HCT116 (cell line): ENCODE results near the gene CFAP119. TPM values are rescaled to one million over a fixed set of nuclear protein-coding genes. Genes with fewer than 3 reads are reported as not detected.

Experiments used
- ATAC-seq: fragments of 200-7000 bp; cut with Tn5 transposase; 2 replicates; pipeline ENCODE4 v1.9.1; 2020; ENCODE audit warnings: mild to moderate bottlenecking, moderate library complexity
- BruUV-seq: library from RNA; stranded (reverse); fragments of 400-500 nt; replicated peaks from 2 replicates; lab custom pipeline; 2021; lab: Mats Ljungman, UMichigan
- CTCF ChIA-PET: fragments of 300-600 bp; sonication (Branson Sonifier 250); formaldehyde crosslinking; loops from one replicate; lab custom pipeline; 2021; ENCODE audit warnings: antibody characterized with exemption; lab: Charles Lee
- POLR2A ChIA-PET: fragments of 300-600, 350-600 bp; sonication (Branson Sonifier 250); formaldehyde crosslinking; loops from one replicate; lab custom pipeline; 2021; ENCODE audit warnings: antibody characterized with exemption; lab: Charles Lee
- RAD21 ChIA-PET, 2 experiments: fragments of 300-600 bp; sonication (Branson Sonifier 250); formaldehyde crosslinking; loops; one replicate each; lab custom pipeline; 2023; ENCODE audit warnings: low total read pairs in 2 of 2; ENCODE audit not compliant: uncharacterized antibody in 2 of 2, unreplicated experiment in 2 of 2, low non-redundant PET in 1 of 2; lab: Charles Lee
- DNase-seq: peaks from one replicate; pipeline ENCODE4 v3.0.0-alpha.2; 2010; ENCODE audit warnings: low read depth, low spot score
- H2AFZ ChIP-seq: fragments of 200-600 bp; shearing (Covaris generic), sonication (generic); 2 replicates; pipeline ENCODE4 v1.6.1; 2017; ENCODE audit warnings: low read depth, mixed run types, mixed read lengths, antibody characterized with exemption, low read length; ENCODE audit not compliant: poor library complexity, severe bottlenecking
- H3K27ac ChIP-seq: 2 replicates; pipeline ENCODE4 v1.5.1; 2012; ENCODE audit warnings: low read depth, low read length
- H3K27me3 ChIP-seq: fragments of 200-600 bp; sonication (generic); 2 replicates; pipeline ENCODE4 v1.6.1; 2016; ENCODE audit warnings: mixed run types, low read length, mixed read lengths; ENCODE audit not compliant: insufficient read depth
- H3K36me3 ChIP-seq, 2 experiments: fragments of 200-500 bp in 1 of 2; fragments of 200-600 bp in 1 of 2; sonication (Bioruptor generic) in 1 of 2; sonication (generic) in 1 of 2; 2 replicates each; pipeline versions ENCODE4 v1.5.1 to v1.6.1; 2014 to 2016; ENCODE audit warnings: low read length in 2 of 2, inconsistent platforms in 1 of 2, mixed read lengths in 1 of 2, mixed run types in 1 of 2; ENCODE audit not compliant: insufficient read depth in 2 of 2, control insufficient read depth in 1 of 2
- H3K4me1 ChIP-seq, 2 experiments: fragments of 200-600 bp in 1 of 2; sonication (generic) in 1 of 2; 2 replicates each; pipeline versions ENCODE4 v1.5.1 to v1.6.1; 2012 to 2017; ENCODE audit warnings: low read length in 2 of 2, inconsistent platforms in 1 of 2, mild to moderate bottlenecking in 1 of 2, mixed read lengths in 1 of 2, mixed run types in 1 of 2, moderate library complexity in 1 of 2; ENCODE audit not compliant: insufficient read depth in 2 of 2, control insufficient read depth in 1 of 2
- H3K4me2 ChIP-seq: fragments of 200-600 bp; sonication (generic); 2 replicates; pipeline ENCODE4 v1.6.1; 2017; ENCODE audit warnings: mixed run types, low read length, mixed read lengths
- H3K4me3 ChIP-seq, 2 experiments: fragments of 200-600 bp in 1 of 2; sonication (generic) in 1 of 2; replicated peaks in 1 of 2; 2 replicates each; pipeline ENCODE4 v1.5.1; 2011 to 2016; ENCODE audit warnings: low read length in 2 of 2, control low read depth in 1 of 2, low read depth in 1 of 2, mild to moderate bottlenecking in 1 of 2, mixed read lengths in 1 of 2, mixed run types in 1 of 2
- H3K79me2 ChIP-seq: fragments of 200-600 bp; sonication (generic); 2 replicates; pipeline ENCODE4 v1.6.1; 2017; ENCODE audit warnings: mild to moderate bottlenecking, mixed run types, low read length, moderate library complexity, mixed read lengths; ENCODE audit not compliant: insufficient read depth
- H3K9ac ChIP-seq: fragments of 200-600 bp; sonication (generic); 2 replicates; pipeline ENCODE4 v1.6.1; 2016; ENCODE audit warnings: low read length, mixed read lengths
- H3K9me2 ChIP-seq: fragments of 200-600 bp; sonication (generic), shearing (Covaris generic); 2 replicates; pipeline ENCODE4 v1.6.1; 2017; ENCODE audit warnings: mixed run types, mild to moderate bottlenecking, moderate library complexity; ENCODE audit not compliant: insufficient read depth
- H3K9me3 ChIP-seq, 2 experiments: fragments of 200-500 bp in 1 of 2; fragments of 200-600 bp in 1 of 2; sonication (Bioruptor generic) in 1 of 2; sonication (generic) in 1 of 2; 2 replicates each; pipeline ENCODE4 v1.6.1; 2014 to 2017; ENCODE audit warnings: low read length in 2 of 2, mixed read lengths in 2 of 2, inconsistent platforms in 1 of 2, low read depth in 1 of 2, mild to moderate bottlenecking in 1 of 2, mixed run types in 1 of 2, moderate library complexity in 1 of 2; ENCODE audit not compliant: control insufficient read depth in 1 of 2, insufficient read depth in 1 of 2
- H4K20me1 ChIP-seq: fragments of 200-600 bp; sonication (generic), shearing (Covaris generic); 2 replicates; pipeline ENCODE4 v1.6.1; 2017; ENCODE audit warnings: mixed run types, mild to moderate bottlenecking, moderate library complexity; ENCODE audit not compliant: insufficient read depth
- CBX3 ChIP-seq: IDR thresholded peaks from 2 replicates; pipeline ENCODE4 v1.6.1; 2012; ENCODE audit warnings: low read depth
- EZH2phosphoT487 ChIP-seq: fragments of 200-600 bp; IDR thresholded peaks from 2 replicates; pipeline ENCODE4 v1.6.1; 2018; ENCODE audit warnings: antibody characterized with exemption, borderline replicate concordance
- JUND ChIP-seq: IDR thresholded peaks from 2 replicates; pipeline ENCODE4 v1.6.1; 2012
- RAD21 ChIP-seq: IDR thresholded peaks from 2 replicates; pipeline ENCODE4 v1.6.1; 2012; ENCODE audit warnings: low read depth, mild to moderate bottlenecking
- SIN3A ChIP-seq: IDR thresholded peaks from 2 replicates; pipeline ENCODE4 v1.6.1; 2012; ENCODE audit warnings: low read depth
- SP1 ChIP-seq: IDR thresholded peaks from 2 replicates; pipeline ENCODE4 v1.6.1; 2012; ENCODE audit warnings: low read depth
- TCF7L2 ChIP-seq: IDR thresholded peaks from 2 replicates; pipeline ENCODE4 v1.7.0; 2011; ENCODE audit warnings: borderline replicate concordance, inconsistent platforms; ENCODE audit not compliant: insufficient read depth, insufficient read length; ENCODE audit errors: extremely low read depth
- ZFX ChIP-seq: fragments of 450-650 bp; IDR thresholded peaks from 2 replicates; pipeline ENCODE4 v1.6.1; 2017
- ZNF274 ChIP-seq: fragments of 200-500 bp; sonication (Bioruptor generic); IDR thresholded peaks from 2 replicates; pipeline ENCODE4 v1.6.1; 2014; ENCODE audit warnings: mild to moderate bottlenecking, low read depth, low read length, inconsistent platforms
- intact Hi-C: fragments of 100-400 bp; cut with micrococcal nuclease; formaldehyde crosslinking; loops from 2 replicates; pipeline ENCODE4 v1.10.0; 2022
- total RNA-seq: library from RNA; stranded (reverse); gene quantifications from one replicate; pipeline ENCODE4 v1.2.1, GENCODE V29; 2021; ENCODE audit not compliant: unreplicated experiment
- TF ChIP-seq, protein P1 (sequence below): IDR thresholded peaks from 2 replicates; pipeline ENCODE4 v1.6.1; 2012; ENCODE audit warnings: low read depth
- TF ChIP-seq, protein P2 (sequence below): IDR thresholded peaks from 2 replicates; pipeline ENCODE4 v1.6.1; 2011; ENCODE audit warnings: mild to moderate bottlenecking, low read length, moderate library complexity; ENCODE audit not compliant: insufficient replicate concordance; ENCODE audit errors: extremely low read depth
- TF ChIP-seq, protein P3 (sequence below): IDR thresholded peaks from 2 replicates; pipeline ENCODE4 v1.6.1; 2012

CFAP119 gene
- total RNA-seq, 1 experiment from 2014 or later: 12.6 TPM

DNA sequence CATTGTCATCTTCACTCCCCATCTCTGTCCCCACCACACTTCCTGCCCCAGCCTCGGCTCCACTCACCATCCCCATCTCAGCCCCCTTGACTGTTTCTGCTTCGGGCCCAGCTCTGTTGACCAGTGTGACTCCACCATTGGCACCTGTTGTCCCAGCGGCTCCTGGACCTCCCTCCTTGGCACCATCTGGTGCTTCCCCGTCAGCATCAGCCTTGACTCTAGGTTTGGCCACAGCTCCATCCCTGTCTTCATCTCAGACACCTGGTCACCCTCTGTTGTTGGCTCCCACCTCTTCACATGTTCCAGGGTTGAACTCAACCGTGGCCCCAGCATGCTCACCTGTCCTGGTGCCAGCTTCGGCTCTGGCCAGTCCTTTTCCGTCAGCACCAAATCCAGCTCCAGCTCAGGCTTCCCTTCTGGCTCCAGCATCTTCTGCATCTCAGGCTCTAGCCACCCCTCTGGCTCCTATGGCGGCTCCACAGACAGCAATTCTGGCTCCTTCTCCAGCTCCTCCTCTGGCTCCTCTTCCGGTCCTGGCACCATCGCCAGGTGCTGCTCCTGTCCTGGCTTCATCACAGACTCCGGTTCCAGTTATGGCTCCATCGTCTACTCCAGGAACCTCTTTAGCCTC lies 38.0 kb downstream of the CFAP119 start:
- Histone ChIP-seq H3K9me3 (no peaks in the 10 kb centered on the region), H3K27ac (no peak overlapping the region), H3K27me3 (no peaks in the 10 kb centered on the region), H3K36me3 (peaks cover 74 to 75% of the 10 kb centered on the region in 2 experiments), H2AFZ (no peak overlapping the region), H3K9me2 (no peaks in the 10 kb centered on the region), H3K9ac (no peak overlapping the region), H3K4me3 (no peak overlapping the region), H3K79me2 (peaks cover 69% of the 10 kb centered on the region), H4K20me1 (no peaks in the 10 kb centered on the region), H3K4me1 (no peaks in the 10 kb centered on the region), H3K4me2 (no peak overlapping the region)
- TF ChIP-seq SIN3A (no peak), EZH2phosphoT487 (no peak), ZNF274 (no peak), RAD21 (no peak), JUND (no peak), SP1 (no peak), TCF7L2 (no peak), CBX3 (no peak), ZFX (no peak)
- TF ChIP-seq, protein P1, sequence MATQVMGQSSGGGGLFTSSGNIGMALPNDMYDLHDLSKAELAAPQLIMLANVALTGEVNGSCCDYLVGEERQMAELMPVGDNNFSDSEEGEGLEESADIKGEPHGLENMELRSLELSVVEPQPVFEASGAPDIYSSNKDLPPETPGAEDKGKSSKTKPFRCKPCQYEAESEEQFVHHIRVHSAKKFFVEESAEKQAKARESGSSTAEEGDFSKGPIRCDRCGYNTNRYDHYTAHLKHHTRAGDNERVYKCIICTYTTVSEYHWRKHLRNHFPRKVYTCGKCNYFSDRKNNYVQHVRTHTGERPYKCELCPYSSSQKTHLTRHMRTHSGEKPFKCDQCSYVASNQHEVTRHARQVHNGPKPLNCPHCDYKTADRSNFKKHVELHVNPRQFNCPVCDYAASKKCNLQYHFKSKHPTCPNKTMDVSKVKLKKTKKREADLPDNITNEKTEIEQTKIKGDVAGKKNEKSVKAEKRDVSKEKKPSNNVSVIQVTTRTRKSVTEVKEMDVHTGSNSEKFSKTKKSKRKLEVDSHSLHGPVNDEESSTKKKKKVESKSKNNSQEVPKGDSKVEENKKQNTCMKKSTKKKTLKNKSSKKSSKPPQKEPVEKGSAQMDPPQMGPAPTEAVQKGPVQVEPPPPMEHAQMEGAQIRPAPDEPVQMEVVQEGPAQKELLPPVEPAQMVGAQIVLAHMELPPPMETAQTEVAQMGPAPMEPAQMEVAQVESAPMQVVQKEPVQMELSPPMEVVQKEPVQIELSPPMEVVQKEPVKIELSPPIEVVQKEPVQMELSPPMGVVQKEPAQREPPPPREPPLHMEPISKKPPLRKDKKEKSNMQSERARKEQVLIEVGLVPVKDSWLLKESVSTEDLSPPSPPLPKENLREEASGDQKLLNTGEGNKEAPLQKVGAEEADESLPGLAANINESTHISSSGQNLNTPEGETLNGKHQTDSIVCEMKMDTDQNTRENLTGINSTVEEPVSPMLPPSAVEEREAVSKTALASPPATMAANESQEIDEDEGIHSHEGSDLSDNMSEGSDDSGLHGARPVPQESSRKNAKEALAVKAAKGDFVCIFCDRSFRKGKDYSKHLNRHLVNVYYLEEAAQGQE: no peak
- TF ChIP-seq, protein P2, sequence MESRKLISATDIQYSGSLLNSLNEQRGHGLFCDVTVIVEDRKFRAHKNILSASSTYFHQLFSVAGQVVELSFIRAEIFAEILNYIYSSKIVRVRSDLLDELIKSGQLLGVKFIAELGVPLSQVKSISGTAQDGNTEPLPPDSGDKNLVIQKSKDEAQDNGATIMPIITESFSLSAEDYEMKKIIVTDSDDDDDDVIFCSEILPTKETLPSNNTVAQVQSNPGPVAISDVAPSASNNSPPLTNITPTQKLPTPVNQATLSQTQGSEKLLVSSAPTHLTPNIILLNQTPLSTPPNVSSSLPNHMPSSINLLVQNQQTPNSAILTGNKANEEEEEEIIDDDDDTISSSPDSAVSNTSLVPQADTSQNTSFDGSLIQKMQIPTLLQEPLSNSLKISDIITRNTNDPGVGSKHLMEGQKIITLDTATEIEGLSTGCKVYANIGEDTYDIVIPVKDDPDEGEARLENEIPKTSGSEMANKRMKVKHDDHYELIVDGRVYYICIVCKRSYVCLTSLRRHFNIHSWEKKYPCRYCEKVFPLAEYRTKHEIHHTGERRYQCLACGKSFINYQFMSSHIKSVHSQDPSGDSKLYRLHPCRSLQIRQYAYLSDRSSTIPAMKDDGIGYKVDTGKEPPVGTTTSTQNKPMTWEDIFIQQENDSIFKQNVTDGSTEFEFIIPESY: no peak
- TF ChIP-seq, protein P3, sequence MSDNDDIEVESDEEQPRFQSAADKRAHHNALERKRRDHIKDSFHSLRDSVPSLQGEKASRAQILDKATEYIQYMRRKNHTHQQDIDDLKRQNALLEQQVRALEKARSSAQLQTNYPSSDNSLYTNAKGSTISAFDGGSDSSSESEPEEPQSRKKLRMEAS: no peak
- no peak for ATAC-seq
- ChIA-PET POLR2A (no interaction called here), RAD21 (no interaction called here), CTCF (no interaction called here)
- BruUV-seq: TSS peak; percentile 12
- no peak for DNase-seq
- intact Hi-C loops: no loop called here
